CD4-positive, alpha-beta T cell treated with Interleukin-6 for 4 hours (primary cell): ENCODE results near the gene ZIC2.

ENCODE experiments used
- DNase-seq: peaks from one replicate; pipeline ENCODE4 v3.0.0-alpha.2; 2020; ENCODE audit warnings: mixed read lengths

The ZIC2 gene

DNA sequence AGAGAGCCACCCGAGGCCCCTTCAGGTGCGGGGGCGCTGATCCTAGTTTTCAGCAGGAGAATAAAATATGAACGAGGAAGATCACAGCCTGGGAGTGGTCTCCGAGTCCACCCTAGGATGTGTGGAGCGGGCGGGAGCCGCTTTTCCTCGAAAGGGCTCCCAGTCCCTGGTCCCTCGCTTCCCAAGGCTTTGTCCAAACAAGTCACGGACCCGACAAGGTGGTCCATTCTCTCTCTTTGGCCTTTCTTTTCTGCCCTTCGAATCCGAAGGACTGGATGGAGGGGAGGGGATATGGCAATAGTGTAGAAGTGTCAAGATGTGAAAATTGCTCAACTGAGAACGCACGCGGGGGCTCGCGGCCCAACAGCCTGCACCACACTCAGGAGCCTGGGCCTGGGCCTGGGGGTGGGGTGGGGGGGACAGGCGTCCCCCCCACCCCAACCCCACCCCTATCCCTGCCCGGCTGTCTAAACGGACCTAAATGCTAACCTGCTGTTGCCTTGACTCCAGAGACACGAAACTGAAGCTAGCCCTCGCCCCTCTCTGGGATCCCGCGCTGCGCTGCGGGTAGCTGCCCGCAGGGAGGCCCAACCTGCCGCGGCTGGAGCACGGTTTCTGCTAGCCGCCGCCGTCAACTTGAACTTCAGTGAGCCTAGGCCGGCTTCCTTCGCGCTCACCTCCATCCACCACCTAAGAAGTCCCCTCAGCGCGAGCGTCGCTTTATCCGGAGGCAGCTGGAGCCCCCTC lies 7.1 kb downstream of the ZIC2 start:
- no peak for DNase-seq

DNA sequence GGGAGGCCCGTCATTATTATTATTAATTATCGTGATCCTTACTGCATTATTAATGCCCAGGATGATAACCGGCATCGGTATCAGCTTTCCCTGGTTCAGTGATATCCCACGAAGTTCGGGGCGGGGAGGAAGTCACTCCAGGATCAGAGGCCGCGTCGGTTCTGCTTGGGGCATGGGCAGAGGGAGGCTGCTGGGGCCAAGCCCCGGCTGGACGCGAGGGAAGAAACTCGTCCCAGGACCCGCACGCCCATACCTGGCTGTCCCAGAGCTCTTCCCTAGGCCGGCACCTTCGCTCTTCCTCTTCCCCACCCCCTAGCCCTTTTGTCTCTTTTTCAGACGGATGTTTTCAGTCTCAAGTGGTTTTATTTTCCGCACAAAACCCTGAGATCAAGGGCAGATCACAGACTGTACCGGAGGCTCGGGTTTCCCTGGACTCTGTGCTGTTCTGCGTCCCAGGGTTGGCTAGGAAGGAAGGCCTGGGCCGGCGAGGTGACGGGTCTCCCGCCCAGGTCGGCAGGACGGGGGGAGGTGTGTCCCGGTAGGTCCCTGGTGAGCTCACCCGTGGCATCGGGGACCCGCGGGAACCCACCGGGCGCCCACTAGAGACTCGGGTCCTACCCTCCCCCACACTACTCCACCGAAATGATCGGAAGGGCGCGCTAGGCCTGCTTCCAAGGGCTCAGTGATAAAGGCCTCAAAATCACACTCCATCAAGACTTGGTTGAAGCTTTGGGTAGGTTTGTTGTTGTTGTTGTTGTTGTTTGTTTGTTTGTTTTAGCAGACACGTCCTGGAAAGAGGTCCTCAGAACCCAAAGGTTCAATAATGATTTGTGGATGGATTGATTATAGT lies 7.9 kb downstream of the ZIC2 start:
- DNase-seq: peak; percentile 4

DNA sequence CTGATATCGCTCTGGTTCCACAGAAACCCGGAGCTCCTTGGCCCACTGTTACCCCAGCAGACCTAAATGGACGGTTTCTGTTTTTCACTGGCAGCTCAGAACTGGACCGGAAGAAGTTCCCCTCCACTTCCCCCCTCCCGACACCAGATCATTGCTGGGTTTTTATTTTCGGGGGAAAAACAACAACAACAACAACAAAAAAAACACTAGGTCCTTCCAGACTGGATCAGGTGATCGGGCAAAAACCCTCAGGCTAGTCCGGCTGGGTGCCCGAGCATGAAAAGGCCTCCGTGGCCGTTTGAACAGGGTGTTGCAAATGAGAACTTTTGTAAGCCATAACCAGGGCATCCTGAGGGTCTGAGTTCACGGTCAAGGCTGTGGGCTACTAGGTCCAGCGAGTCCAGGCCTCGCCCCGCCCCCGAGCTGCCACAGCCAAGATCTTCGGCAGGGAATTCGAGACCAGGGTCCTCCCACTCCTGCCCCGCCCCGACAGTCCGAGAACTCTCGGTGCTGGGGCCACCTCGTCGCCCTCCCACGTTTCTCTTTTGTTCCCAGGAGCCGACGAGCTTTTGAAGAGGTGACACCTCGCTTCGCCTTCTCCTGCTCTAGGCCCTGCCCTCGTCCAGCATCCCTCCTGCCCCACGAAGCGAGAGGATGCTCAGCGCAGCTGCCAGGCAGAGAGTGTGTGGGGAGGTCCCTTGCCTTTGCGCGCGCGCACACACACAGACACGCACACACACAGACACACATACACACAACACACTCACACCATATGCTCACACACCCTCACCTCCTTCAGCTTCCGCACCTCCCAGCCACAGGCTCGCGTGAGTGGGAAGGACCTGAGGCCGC lies 8.8 kb downstream of the ZIC2 start:
- peak; percentile 5 for DNase-seq

DNA sequence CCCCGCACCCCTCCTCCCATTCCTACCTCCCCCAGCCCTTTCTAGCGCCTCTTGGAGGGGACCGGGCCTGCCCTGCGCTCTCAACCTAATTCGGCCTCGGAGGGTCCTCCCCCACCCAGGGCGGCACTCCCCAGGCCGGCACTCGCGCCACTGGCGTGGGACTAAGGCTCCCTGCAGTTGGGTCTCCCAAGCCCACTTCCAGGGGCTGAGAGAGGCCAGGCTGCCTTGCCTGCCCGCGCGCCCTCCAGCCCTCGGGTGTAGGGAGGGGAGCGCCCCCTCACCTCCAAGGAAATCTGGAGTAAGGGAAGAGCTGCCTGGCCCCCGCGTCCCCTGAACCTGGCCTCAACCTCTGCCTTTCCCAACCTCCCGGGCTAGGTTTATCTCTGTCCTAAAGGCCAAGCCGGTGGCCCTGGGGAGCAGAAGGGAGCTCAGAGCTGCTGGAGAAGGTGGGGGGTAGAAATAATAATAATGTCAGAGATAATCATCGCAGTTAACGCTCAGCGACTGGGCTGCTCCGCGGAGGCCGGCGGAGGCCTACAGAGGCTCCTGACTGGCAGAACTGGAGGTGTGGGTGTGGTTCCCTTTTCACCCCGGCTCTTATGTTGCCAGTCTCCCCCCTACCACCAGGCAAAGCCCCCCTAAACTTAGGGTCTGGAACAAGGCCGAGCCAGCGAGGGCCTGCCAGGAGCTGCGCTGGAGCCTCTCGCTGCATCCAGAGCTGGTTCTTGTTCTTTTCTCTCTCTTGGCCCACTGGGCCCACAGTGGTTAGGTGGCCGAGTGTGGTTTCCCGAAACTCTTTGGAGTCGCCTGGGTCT lies 9.6 kb downstream of the ZIC2 start:
- DNase-seq: no peak

DNA sequence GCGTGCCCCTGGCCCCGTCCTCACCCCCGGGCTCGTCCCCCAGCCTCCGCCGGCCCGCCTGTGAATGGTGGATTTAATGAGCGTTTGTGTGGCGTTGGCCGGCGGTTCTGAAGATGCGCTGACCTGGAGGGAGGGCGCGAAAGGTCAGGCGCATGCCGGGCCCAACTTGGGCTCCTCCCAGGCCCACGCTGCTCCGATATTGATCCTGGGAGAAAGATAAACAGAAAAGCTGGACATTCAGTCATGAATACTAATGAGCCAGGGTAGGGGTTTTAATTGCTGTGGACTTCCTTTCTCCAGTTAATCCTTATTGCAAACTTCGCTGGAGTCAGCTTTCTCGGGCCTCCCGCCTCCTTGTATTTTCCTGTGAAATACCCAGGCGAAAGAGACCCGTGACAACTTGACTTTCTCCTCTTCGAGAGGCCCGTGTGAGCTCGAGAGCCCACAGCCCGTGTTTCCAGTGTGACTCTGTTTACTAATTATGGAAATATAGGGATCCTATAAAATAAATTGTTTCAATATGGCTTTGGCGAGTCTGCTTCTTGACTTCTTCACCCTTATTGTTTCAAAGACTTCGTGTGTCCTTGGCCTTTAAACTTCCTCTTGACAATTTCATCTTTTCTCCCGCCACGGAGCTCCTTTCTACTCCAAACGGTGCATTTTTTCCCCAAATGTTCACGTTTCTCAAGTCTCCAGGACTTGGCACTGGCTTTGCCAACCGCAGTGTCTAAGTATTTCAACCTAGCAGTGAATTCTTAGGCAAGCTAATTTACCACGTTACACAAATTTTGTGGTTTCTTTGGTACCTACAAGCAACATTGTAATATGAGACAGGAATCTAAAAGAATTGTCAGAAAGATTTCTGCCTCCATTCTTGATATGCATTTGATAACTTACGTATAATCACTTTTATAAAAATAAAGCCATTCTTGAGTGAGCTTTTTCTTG lies 10.5 kb downstream of the ZIC2 start:
- DNase-seq: no peak

DNA sequence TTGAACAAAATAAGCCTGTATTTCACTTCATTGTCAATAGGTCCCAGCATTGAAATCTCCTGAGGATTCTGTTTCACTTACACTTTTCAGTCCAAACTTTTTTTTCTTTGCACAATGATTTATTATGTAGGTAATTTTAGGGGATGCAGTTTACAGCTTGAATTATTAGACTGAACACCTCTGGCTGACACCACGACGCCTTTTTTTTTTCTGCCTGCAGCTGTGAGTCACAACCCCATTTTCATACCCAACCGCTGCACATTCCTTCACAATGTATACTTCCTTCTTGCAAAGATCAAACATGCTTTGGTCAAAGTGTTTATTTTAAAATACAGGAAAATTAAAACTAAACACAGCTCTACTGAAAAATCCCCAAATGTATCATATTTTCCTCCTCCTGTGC lies 11.4 kb downstream of the ZIC2 start:
- no peak for DNase-seq

DNA sequence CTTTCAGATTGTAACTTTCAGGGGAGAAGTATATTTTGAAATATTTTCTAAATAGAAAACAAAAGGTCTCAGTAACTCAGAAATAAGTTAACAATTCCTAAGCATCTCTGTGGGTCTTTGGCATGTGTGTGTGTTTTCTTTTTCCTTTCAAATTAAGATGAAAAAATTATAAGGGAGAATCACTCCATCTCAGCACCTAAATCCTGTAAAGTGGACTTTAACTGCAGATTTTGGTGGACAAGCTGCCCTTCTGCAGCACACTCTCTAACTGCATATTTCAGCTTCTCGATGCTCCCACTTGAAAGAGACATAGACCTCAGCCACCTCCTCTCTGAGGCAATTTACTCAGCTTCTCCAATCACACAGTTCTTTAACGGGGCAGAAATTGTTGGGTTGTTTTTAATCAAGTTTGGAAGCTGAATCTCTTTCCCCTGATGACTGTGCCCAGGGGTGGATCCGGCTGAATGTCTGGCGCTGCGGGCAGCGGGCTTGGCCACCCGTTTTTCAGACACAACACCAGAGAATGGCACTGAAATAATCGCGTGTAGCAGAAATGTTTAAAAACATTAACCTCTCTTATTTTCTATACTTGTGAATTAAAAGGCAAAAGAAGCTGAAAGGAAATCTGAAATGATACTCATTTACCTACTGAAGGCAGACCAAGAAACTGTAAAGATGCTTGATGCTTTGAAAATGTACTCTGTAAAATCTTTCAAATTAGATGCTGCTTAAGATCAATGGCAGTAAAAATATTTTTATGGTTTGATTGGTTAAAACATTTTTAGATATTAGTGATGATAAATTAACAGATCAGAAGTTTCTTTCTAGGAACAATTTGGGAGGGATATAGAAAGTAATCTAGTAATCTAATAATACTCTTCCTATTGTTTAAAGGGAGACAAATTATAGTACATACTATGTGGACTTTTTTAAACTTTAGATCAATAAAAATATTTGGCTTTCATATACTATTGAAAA lies 12.4 kb downstream of the ZIC2 start:
- no peak for DNase-seq

DNA sequence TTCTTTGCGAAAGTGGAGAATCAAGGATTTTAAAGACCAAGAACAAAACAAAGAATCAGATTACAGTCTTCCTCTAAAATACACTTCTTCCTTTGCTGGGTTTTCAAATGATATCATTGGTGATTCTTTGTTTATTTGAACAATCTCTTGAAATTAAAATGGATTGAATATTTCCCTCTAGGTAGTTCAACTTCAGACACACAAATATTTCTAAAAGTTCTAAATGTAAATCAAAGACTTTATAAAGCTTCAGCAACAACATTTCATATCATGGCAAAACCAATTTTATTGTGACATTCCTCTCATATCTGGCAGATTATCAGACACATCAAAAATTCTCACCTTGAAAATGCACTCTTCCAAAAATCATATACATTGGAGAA lies 13.0 kb downstream of the ZIC2 start:
- no peak for DNase-seq

DNA sequence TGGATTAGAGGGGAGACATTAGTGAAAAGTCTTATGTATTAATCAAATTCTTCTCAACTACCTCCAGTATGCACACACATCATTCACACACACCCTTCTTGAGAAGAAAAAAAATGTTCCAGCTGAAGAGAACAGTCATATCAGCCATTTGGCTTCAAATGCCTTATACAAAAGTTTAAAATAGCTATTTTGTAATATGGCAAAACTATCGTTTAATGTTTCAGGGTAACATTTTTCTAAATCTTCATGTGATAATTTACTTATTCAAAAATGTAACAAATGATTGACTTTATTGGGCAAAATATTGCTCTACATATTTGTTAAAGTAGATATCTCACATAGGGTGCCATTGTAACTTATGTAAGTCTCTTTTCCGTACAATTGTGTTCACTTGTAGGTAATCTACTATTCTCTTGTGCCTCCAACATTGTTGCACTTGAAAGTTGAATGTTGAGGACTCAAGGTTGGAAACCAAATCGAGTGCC lies 13.6 kb downstream of the ZIC2 start:
- DNase-seq: no peak

DNA sequence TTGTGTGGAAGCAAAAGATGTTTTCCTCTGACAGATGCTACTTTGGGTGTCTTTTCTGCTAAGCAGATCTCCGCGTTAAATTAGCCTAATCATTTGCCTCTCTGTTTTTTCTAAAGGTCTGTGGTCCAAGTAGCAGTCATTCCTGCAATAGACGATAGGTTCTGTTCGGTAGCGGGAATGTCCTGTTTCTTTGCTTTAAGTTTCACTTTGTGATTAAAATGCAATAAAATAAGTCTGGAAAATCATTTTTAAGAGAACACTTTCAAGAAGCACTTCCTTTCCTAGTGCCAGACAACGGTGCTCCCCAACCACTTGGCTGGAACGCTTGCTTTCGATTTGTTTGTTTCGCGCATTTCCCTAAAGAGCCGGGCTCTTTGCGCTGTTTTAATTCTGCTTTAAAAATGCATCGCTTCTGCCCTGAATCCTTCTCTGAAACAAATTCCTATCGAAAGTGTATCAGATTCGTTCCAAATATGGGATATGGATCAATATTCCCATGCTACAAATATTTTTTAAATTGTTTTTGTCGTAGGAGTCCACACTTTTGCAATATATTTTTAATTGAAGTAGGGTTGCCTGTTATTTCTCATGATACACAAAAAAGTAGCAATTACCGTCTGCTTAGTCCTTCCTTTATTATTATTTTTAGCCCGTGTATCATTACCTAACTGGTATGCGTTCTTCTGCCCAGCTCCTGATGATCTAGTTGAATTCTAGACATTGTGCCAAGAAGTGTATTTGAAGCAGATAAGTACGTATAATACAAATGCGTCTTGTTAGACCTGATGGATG lies 14.2 kb downstream of the ZIC2 start:
- no peak for DNase-seq

DNA sequence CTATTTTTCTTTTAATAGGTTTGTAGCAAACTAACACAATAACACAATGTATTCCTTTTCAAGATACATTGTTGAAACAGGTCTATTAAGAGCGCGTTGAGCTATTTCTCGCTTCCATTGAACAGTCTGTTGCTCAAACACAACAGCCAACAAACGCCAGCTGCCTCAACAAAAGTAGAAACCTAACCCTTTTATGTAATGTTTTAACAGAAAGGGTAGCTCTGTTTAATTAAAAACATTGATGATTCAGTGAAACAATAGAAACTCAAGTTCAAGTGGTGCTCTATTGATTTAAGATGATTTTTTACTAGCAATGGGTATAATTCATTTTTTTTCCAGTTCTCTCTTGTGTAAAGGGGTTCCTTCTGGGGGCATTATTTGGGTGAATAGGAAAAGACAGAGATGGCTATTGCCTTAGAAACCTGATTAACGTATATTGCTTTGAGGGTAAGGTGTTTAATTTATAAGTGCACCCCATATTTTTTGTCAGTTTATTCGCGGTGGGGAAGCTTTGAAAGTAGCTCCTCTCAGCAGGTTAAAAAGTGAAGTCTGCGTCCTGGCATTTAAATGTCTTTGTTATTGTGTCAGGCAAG lies 14.9 kb downstream of the ZIC2 start:
- DNase-seq: no peak

DNA sequence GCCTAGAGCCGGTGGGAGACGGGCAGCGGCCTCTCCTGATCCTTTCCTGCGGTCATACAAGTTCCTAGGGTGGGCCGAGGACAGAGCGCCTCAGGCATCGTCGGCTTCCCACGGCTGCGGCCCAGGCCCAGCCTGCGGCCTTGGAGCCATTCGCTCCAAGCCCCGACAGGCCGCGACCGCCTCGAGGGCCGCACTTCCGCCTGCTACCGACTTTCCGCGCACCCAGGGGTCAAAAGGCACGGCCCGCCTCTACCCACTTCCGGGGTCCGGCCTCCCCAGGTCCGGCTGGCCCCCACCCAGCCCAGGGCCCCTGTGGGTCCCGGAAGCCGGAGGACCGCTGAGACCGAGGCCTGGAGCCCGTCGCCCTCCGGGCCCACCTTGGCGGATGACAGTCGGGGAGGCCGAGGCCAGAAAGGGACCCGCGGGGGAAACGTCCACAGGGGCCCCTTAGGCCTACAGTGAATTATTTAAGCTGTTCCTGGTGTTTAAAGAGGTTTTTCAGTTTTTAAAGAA lies 16.2 kb downstream of the ZIC2 start:
- no peak for DNase-seq

DNA sequence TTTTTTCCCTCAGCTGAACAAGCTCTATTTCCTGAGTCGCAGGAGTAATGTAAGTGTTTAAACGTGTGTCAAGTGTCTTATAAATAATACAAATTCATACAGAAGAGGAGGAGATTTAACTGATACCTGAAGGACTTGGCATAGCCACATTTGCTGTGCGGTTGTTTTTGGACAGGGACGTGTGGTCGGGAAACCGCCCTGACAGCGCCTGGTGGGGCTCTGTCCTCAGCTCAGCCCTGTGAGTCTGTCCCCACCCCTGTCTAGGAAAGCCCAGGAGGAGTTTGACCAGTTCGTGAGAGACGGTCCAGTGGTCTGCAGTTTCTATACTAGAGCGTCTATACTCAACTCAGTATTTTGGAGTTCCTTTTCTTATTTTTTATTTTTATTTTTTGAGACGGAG lies 16.7 kb downstream of the ZIC2 start:
- DNase-seq: no peak

DNA sequence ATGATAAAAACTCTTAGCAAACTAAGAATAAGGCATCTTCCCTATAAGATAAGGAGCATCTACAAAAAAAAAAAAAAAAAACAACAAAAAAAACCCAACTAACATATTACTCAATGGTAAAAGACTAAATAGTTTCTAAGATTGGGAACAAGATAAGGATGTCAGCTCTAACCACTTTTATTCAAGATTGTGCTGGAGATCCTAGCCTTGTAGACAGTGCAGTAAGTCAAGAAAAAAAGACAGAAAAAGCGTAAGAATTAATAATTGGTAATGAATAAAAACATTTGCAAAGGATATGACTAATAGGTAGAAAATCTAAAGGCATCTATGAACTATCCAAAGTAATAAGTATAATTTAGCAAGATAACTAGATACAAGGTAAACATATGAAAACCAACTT lies 33.0 kb downstream of the ZIC2 start:
- DNase-seq: no peak

DNA sequence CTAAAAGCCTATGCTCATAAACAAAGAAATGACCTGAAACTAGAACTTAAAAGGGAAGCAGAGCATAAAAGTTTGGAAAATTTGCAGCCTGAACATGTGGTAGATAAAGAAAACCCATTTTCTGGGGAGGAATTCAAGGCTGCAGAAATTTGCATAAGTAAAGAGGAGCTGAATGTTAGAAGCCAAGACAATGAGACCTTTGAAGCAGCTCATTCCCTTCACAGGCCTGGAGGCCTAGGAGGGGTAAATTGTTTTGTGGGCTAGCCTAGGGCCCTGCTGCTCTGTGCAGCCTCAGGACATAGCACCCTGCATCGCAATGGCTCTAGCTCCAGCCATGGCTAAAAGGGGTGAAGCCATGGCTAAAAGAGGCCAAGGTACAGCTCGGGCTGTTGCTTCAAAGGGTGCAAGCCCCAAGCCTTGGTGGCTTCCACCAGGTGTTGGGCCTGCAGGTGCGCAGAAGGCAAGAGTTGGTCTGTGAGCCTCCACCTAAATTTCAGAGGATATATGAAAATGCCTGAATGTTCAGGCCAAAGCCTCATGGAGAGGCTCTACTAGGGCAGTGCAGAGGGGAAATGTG lies 38.3 kb downstream of the ZIC2 start:
- no peak for DNase-seq

DNA sequence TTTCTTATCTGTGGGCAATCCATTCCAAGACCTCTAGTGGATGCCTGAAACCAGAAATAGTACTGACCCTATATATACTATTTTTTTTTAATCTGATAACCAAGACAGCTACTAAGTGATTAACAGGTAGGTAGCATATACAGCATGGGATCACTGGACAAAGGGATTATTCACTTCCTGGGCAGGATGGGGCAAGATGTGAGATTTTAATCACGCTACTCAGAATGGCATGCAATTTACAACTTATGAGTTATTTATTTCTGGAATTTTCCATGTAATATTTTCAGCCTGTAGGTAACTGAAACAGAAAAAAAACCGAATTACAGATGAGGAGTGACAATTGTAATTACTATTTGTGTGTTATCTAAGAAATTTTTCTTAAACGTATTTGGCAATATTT lies 41.2 kb downstream of the ZIC2 start:
- DNase-seq: no peak

DNA sequence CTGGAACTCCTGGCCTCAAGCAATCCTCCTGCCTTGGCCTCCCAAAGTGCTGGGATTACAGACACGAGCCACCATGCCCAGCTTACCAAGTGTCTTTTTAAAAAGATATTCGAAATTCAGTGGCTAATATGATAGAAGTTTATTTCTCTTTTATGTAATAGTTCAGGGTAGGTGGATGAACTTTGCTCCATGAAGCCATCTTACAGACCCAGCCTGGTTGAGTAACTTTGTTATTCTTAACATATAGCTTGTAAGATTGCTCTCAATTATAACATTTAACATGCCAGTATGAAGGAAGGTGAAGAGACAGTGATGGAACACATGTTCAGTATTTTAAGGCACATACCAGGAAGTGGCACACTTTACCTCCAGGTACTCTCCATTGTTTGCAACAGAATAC lies 42.4 kb downstream of the ZIC2 start:
- no peak for DNase-seq

DNA sequence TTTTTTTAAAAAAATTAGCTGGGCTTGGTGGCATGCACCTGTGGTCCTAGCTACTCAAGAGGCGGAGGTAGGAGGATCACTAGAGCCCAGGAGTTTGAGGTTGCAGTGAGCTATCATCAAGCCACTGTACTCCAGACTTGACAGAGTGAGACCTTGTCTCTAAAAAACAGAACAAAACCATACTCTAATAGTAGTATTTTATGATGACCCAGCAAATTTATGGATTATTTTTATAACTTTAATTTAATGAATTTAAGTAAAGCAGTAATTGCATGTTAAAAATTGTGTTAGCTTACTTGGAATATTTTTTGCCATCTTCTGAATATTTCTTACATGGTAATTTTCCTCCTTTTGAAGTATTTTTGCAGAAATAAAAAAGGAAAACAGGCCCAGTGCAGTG lies 48.3 kb downstream of the ZIC2 start:
- no peak for DNase-seq
